Measurements from ENCODE around the gene SMYD1.

SMYD1 gene

GRCh38 chr2:88090446-88091283 is 23.0 kb downstream of the SMYD1 start:
- no peak for DNase-seq

DNA sequence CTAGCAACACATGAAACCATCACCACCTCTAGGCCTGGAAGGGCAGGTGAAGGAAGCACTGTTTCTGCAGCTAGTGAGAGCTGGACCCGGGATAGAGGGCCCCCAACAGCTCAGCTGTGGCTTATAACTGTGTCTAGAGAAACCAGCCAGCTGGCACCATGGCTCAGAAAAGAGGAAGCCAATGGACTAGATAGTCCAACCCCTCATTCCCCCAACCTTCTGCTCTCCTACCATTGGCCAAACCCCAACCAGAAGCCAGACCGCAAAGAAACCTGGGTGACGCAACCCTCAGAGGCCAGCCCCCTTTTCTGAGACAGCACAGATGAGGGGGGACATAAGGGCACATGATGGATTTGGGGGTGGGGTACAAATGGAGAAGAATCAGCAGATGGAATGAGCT is 24.3 kb downstream of the SMYD1 start:
- DNase-seq, result no peak

DNA sequence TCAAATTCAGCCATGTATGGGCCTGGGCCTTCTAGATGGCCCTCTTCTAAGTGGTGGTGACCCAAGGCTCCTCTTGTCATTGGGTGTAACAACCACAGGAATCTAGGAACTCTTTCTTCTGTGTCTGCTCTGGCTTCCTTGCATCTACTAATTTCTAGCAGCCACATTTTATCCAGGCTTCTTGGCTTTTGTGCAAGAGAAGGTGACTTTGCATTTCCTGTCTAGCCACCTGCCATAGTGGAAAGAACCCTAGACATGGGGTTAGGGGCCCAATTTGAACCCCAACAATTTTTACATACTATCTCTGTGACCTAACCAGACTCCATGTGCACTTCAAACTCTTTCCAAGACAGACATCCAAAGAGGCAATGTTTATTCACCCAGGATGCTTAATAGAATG is 25.1 kb downstream of the SMYD1 start:
- no peak for DNase-seq

DNA sequence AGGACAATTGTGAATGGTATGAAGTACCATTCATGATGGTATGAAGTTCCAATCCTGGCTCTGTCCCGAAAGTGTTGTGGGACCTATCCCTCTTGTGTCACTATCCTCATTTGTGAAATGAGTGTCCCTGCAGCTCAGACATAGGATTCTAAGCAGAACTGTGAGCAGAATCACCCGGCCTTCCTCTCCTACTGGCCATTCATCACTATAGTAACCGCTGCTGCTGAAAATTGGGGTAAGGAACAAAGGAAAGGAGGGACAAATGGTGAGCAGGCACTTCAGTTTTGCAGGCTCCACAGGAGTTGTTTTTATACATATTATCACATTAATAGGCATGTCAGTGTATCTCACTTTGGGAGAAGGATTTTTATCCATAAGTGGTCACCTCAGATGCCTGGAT is 27.4 kb downstream of the SMYD1 start:
- DNase-seq, result no peak

DNA sequence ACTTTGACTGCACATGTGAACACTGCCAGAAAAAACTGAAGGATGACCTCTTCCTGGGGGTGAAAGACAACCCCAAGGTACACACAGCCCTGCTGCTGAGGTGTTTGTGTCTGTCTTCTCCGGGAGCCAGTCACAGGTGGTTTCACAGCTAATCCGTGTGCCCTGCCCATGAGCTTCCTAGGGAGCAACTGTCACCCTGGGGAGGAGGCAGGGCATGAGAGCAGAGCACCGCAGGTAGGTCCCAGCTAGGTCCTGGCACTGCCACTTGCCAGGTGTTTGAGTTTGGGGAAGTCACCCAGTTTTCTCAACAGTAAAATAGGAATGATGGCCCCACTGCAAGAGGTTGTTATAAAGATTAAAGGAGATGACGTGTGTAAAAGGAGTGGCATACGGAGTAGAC is 29.1 kb downstream of the SMYD1 start:
- DNase-seq, result no peak

DNA sequence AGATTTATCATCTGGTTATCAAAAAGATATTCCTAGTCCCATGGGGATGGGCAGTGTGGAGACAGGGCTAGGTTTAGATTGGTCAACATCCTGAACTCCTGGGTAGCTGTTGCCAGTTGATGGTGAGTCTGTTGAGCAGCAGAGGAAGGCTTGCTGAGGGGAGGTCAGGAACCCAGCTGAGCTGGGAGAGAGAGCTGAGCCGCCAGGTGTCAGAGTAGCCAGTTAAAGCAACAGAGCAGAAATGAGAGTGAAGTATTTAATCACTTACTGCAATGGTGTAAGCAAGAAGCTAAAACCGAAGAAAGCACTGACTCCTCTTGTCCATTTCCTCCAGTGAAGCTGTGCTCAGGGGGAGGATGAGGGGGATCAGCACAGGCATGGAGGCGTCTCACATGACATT is 29.6 kb downstream of the SMYD1 start:
- no peak for DNase-seq

DNA sequence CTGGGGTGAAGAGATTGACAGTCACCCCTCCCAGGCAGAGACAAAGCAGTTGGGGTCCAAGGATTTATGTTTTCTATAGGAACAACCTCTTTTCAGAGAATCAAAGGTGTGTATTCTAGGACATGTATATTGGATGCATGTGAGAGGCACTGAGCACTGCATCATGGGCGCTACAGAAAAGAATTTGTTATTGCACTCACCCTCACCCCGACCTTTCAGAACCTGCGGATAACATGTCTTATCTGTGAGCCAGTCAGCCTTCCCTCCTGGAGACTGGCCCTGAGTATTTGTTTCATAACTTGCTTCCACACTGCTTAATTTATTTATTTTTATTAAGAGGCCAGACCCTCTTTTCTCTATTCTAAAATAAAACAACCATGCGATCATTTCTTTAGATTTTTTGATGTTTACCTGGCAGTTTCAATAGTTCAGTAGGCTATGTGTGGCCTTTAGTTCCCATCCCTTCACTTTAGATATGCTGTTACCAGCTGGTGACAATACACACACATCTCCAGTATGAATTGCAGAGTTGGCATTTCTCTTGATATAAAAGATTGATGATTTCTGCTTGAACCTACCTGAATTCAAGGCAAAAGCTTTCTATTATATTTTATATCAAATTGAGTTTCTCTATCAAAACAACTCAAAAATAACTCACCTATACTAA is 30.4 kb downstream of the SMYD1 start:
- no peak for DNase-seq

DNA sequence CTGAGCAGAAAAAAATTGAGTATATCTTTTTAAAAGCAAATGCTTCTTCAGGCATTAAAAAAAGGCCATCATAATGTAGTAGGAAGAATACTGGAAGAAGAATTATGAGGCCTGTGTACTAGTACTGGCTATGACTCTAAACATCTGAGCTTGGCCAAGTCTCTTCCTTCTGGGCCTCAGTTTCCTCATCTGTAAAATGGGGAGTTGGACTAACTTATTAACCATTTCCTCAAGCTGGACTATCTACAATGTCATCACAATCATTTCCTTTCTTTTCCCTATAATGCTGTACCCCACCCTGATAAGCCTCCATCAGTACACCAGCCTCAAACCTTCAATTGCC is 30.9 kb downstream of the SMYD1 start:
- no peak for DNase-seq

DNA sequence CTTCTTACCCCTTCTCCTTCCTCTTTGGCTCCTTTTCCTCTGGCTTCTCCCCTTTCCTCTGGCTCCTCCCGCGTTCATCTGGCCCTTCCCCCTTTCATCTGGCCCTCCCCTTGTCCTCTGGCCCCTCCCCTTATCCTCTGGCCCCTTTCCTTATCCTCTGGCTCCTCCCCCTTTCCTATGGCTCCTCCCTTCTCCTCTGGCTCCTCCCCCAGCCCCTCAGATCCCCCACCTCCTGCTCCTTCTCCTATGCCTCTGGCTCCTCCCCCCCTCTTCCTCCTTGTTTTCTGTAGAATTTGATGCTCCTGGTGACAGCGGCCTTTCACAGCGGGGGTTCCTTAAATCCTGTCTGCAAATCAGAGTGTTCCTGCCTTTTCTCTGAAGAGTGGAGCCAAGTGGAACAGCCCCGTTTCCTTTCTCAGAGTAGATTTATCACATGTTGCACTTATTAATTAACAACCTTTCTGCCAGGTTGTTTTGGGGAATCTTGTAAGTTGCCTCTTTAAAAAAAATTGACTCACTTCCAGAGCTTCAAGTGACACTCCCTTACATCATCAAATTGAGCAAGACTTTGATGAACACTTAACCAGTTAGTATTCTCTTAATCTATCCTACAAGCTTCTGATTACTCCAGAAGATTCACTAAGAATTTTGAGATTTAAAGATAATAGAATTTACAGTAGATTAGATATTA is 32.3 kb downstream of the SMYD1 start:
- no peak for DNase-seq

GRCh38 chr2:88100489-88100858 is 32.8 kb downstream of the SMYD1 start:
- no peak for DNase-seq

GRCh38 chr2:88108796-88109195 is 41.2 kb downstream of the SMYD1 start:
- no peak for DNase-seq

- DNase-seq, result no peak
These were observed 43.2 kb downstream of the SMYD1 start for GRCh38 chr2:88110830-88111229.

DNA sequence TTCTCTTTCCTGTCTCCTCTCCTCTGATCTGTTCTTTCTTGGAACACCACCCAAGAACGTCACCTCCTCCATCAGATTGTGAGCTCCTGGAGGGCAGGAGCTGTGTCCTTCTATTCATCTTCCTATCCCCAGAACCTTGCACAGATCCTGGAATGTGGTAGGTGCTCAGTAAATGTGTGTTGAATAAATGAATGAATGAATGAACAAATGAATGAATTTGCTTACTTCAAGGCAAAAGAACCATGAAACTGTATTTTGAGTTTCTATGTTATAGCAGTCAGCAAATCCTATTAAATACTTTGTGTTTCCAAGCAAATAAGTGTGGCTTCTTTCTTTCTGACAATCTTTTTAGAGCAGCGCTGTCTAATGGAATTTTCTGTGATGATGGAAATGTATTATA is 45.4 kb downstream of the SMYD1 start:
- DNase-seq, result no peak

GRCh38 chr2:88114889-88115288 is 47.3 kb downstream of the SMYD1 start:
- DNase-seq, result no peak

GRCh38 chr2:88115825-88116518 is 48.3 kb downstream of the SMYD1 start:
- DNase-seq, result no peak

DNA sequence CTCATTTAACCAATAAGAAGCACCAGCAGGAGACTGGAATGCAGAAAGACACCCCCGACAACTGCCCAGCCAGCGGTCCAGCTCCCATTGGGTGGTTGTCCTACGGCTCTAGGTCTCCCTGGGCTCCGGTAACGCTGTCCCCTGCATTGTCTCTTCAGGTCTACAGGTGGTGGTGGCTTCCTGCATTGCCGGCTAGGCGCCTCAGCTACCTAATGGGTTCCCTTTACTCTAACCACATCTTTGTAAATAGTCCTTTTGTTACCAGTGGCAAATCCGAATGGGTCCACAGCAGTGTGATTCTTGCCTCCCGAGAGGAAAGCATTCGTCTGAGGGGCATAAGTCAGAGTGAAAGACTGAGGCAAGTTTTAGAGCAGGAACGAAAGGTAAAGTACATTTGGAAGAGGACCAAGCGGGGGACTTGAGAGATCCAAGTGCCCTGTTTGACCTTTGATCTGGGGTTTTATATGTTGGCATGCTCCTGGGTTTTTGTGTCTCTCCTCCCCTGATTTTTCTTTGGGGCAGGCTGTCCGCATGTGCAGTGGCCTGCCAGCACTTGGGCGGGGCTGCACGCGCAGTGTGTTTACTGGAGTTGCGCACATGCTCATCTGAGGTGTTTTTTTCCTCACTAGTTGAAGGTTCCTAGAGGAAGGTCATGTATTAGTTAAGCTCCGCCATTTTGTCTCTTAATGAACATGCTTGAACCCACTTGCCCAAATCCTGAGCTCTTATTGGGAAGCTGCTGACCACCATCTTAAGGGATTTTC is 49.2 kb downstream of the SMYD1 start:
- no peak for DNase-seq

GRCh38 chr2:88117973-88118372 is 50.3 kb downstream of the SMYD1 start:
- no peak for DNase-seq

GRCh38 chr2:88121678-88122077 is 54.1 kb downstream of the SMYD1 start:
- no peak for DNase-seq

DNA sequence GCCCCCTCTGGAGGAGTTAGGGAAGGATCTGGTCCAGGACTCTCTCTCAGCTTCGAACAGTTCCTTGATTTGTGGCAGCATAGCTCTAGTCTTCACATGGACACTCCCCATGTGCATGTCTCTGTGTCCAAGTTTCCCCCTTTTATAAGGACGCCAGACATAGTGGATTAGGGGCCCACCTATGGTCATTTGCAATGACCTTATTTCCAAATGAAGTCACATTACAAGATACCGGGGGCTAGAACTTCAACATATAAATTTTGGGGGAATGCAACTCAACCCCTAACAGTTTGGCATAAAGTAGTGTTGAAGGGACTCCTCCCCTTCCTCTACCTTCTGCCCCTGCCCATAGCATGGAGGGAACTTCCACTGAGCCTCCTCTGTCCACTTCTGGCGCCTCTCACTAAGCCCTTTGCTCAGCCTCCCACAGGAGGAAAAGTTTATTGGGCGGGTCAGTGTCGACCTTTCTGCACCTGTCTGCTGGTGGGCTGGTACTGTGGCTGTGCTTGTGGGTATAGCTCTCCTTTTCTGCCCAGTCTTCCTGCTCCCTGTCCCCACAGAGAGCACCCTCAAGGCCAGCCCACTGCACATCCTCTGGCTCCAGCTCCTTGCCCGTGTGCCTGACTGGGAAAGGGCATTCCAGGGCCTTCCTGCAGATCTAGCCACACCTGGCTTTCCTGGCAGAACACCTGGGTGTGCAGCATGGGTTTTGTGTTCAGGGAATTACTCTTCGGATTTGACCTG is 54.7 kb downstream of the SMYD1 start:
- no peak for DNase-seq

DNA sequence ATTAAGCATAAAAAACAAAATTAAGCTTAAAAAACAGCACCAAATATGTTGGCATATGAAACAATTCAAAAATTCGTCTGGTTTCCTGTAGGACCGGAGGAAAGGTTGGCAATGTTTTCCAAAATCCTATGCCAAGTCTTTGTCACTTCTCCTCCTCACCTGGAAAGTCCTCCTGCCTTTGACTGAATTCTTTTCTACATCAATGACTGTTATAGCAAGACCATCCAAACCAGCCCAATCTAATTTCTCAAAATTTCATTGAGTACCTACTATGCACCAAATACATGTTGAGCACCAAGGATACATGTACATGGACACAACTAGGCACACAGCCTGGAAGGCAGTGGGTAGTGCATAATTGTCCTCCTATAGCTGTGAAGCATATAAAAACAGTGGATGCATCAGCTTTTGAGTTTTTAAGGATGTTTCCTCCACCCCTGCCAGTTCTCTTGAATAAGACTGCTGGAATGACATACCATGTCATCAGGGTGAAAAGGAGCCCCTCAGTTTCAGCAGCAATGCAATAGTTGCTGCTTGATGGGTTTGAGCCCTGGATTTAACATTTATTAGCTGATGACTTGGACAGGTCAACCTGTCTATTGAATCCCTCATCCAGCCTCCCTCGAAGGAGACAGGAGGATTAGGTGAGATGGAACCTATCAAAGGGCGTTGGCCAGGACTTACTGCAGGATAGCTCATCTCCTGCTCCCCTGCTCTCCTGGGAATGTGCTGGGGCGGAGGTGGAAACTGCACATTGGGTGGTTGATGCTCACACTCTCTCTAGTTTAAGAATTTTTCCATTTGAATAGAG is 55.7 kb downstream of the SMYD1 start:
- no peak for DNase-seq
